GM18870 (cell line): ENCODE measurements around the gene DTWD2.
"Not testable (repeated sequence)": the region's sequence is repeated elsewhere in the genome, so short reads cannot be mapped to it uniquely, and the experiment has no call there.

ENCODE experiments used
- ATAC-seq: cut with Tn5 transposase; IDR thresholded peaks from one replicate; pipeline ENCODE4 v1.9.1; 2021; ENCODE audit warnings: moderate library complexity; ENCODE audit not compliant: unreplicated experiment

DTWD2 gene

DNA sequence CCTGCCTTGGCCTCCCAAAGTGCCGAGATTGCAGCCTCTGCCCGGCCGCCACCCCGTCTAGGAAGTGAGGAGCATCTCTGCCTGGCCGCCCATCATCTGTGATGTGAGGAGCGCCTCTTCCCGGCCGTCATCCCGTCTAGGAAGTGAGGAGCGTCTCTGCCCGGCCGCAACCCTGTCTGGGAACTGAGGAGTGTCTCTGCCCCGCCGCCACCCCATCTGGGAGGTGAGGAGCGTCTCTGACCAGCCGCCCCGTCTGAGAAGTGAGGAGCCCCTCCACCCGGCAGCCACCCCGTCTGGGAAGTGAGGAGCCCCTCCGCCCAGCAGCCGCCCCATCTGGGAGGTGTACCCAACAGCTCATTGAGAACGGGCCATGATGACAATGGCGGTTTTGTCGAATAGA is 10.5 kb upstream of the DTWD2 start:
- not testable (repeated sequence) for ATAC-seq

DNA sequence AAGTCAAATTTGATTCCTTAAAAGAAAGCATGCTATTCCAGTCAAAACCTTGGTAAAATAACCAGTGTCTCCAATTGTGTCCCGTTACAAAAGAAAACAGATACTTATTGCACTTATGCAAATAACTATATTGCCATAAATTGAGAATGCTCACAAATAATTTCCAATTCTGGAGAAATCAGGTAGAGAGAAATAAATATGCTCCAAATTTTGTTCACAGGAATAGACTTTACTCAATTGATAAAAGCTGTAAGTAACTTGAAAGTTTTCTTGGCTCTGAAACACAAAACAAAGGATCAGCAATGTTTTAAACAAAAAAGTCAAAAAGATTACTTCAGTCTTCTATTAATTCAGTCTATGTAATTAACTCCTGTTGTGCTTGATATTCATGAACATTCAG is 7.8 kb upstream of the DTWD2 start:
- ATAC-seq, result no peak

DNA sequence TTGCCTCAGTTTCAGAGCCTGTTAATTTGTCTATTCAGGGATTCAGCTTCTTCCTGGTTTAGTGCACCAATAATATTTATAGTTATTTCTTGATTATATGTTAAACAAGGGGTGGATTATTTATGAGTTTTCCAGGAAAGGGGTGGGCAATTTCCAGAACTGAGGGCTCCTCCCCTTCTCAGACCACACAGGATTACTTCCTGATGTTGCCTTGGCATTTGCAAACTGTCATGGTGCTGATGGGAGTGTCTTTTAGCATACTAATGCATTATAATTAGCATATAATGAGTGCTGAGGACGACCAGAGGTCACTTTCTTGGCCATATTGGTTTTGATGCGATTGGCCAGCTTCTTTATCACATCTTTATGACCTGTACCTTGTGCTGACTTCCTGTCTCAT is 6.2 kb upstream of the DTWD2 start:
- ATAC-seq, result no peak

DNA sequence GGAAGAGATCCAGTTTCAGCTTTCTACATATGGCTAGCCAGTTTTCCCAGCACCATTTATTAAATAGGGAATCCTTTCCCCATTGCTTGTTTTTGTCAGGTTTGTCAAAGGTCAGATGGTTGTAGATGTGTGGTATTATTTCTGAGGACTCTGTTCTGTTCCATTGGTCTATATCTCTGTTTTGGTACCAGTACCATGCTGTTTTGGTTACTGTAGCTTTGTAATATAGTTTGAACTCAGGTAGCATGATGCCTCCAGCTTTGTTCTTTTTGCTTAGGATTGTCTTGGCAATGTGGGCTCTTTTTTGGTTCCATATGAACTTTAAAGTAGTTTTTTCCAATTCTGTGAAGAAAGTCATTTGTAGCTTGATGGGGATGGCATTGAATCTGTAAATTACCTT is 4.8 kb upstream of the DTWD2 start:
- not testable (repeated sequence) for ATAC-seq

DNA sequence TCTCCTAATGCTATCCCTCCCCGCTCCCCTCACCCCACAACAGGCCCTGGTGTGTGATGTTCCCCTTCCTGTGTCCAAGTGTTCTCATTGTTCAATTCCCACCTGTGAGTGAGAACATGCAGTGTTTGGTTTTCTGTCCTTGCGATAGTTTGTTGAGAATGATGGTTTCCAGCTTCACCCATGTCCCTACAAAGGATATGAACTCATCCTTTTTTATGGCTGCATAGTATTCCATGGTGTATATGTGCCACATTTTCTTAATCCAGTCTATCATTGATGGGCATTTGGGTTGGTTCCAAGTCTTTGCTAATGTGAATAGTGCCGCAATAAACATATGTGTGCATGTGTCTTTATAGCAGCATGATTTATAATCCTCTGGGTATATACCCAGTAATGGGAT is 3.7 kb upstream of the DTWD2 start:
- ATAC-seq, result not testable (repeated sequence)

DNA sequence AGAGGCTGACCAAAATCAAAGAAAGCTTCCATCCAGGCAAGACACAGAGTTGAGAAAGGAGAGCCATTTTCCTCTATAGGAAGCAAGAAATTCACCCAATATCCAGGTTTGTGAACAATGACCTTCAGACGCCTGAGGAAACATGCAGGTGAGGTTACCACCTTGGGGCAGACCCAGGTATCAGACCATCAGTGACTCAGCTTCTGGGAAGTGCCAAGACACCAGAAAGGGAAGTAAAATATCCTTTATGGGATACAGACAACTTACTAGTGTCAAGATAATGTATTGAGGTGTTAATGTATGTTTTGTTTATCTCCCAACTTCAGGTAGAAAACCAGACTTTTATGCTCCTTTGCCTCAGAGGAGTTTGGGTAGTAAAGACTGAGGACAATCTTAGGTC is 2.2 kb upstream of the DTWD2 start:
- no peak for ATAC-seq

DNA sequence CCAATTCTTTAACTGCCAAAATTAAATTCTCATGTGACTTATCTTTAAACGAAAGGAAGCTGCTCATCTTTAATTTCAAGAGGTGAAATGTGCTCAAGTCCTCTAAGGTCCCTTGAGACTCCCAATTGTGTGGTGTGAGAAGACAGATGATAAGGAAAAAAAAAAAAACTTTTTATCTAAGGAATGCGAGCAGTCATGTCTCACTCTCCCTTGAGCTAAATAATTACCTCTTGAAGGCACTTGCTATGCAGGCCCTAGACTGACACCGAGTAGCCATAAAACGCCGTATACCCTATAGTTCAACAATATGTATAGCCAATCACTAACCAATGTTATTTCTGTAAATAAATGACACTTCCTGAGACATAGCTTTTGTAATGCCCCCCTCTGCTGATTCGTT is 1.5 kb upstream of the DTWD2 start:
- ATAC-seq, result no peak

DNA sequence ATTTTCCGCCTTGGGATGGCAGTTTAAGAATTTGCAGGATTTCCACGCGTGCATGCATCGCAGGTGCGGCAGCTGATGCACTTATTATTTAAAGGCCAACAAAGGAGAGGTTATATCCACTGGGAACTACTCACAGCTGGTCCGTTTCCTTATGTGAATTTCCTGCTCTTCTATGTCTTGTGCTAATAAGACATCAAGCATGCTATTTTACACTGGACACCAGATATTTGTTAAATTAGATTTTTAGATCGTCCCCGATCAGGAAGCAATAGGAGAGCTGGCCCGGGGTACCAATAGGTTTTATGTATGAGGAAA is 476 bp upstream of the DTWD2 start:
- no peak for ATAC-seq

DNA sequence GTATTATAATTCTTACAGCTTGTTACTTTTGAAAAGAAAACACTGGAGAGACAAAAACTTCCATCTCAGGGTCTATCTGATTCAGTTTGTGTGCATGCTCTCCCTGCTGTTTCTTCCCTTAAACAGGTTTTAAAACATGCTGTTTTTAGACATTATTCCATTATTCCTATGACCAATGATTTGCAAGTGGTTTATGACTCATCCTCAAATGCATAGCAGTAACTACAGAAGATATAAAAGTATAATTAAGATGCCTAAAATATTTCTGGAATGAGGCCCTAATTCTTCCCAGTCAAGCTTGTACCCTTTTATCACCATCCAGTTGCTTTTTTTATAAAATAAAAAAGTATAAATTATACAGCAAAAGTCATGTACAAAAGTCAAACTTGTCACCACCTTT is 3.7 kb downstream of the DTWD2 start:
- ATAC-seq, result no peak

DNA sequence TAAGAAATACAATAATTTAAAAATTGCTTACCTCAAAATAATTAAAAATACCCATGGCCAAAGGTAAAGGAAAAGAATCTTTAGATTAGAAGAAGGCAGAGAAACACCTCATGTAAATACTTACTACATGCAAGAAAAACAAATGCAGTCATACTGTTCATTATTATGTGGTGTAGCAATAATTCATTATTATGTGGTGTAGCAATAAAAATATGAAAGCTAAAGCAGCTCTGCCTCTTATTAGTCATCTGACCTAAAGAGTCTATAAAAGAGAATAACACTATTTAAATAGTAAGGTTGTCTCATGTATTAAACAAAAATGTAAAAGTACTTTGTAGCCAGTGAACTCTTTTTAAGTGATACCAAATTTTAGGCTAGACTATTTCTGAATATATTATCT is 6.6 kb downstream of the DTWD2 start:
- ATAC-seq, result no peak

DNA sequence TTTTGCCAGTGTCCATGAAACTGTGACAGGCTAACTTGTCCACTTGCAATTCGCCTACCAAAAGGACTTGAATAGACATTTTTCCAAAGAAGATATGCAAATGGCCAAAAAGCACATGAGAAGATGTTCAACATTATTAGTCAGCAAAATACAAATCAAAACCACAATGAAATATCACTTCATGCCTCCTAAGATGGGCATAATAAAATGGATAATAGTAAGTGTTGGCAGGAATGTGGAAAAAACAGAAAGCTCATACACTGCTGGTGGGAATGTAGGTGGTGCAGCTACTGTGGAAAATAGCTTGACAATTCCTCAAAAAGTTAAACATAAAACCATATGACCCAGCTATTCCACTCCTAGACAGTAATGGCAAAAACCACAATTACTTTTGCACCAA is 7.9 kb downstream of the DTWD2 start:
- no peak for ATAC-seq

DNA sequence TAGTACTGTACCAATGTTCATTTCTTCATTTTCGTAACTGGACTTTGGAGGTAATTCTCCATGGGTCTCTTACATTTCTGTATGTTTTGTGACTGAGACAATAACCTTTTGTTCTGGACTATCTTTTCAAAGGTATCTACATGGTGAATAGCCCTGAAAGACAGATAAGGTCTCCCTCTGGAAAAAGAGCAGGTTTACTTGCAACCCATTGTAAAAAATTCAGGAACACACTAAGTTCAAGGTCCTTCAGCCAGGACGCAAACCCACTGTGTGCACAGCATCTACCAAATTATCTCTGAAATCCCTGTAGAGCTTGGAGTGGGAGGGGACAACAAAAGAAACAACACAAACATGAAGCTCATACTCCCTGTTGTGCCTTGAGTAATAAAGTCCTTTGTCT is 8.3 kb downstream of the DTWD2 start:
- no peak for ATAC-seq

DNA sequence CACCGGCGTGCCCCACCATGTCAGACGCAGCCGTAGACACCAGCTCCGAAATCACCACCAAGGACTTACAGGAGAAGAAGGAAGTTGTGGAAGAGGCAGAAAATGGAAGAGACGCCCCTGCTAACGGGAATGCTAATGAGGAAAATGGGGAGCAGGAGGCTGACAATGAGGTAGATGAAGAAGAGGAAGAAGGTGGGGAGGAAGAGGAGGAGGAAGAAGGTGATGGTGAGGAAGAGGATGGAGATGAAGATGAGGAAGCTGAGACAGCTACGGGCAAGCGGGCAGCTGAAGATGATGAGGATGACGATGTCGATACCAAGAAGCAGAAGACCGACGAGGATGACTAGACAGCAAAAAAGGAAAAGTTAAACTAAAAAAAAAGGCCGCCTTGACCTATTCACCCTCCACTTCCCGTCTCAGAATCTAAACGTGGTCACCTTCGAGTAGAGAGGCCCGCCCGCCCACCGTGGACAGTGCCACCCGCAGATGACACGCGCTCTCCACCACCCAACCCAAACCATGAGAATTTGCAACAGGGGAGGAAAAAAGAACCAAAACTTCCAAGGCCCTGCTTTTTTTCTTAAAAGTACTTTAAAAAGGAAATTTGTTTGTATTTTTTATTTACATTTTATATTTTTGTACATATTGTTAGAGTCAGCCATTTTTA is 14.4 kb downstream of the DTWD2 start:
- ATAC-seq, result not testable (repeated sequence)

DNA sequence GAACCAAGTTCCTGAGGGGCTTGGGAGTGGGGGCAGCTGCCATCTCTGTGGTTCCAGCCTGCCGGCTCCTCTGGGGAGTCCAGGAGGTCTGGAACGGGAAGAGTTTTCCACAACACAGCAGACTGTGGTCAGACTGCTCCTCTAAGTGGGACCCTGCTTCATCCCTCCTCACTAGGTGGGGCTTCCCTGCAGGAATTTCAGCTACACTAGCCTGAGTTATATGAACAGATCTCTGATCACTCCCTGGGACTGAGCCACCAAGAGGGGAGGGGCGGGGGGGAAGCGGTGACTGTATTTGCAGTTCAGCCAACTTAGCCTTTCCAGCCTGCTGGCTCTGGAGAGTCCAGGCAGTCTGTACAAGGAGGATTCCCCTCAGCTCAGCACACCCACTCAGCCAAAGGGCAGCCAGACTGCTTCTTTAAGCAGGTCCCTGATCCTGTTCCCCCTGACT is 19.4 kb downstream of the DTWD2 start:
- ATAC-seq, result no peak

DNA sequence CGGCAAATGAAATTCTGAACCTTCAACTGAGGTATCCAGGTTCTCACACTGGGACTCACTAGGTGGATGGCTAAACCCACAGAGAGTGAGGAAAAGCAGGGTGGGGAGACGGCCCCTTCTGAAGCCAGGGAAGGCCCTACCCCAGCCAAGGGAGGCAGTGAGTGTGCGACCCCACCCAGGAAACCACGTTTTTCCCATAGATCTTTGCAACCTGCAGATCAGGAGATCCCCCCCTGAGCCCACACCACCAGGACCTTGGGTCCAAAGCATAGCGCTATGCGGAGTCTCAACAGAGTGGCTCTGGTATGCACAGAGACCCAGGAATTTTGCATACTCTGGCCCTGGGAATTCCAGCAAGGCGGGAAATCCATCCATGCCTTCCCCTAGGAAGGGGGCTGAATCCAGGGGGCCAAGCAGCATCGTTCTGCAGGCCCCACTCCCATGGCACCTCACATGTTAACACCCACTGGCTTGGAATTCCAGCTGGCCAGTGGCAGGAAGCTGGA is 19.9 kb downstream of the DTWD2 start:
- ATAC-seq, result no peak

DNA sequence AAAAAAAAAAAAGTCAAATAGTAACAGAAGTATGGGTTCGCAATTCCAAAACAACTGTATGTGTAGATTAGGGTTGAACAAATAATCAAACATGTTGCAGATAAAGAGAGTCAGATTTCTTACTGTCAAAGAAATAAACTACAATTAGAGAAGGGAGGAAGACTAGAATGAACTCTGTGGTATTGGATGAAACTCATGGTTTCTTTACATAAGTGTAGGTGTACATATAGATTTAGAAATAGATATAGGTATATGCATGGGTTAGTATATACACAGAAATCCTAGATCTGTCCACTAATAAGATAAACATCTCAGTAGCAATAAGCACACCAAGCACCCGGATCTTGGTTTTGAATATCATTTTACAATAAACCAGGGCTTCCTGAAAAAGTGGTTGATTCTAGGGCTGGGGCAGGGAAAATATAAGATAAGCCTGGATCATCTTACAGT is 21.3 kb downstream of the DTWD2 start:
- no peak for ATAC-seq

DNA sequence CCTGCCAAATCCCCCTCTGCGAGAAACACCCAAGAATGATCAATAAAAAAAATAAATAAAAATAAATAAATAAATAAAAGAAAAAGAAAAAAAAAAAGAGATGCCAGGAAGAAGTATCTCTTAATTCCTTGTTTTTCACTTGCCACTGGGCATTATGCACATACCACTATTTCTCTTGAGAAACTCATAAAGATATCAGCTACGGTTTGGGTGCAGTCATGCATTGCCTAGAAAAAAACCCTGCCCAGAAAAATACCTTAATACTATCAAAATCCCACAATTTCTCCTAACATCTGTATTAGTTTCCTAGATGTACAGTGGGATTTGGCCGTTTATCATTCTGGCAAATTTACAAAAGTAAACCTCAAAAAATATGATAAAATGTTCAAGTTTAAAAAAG is 22.5 kb downstream of the DTWD2 start:
- ATAC-seq, result no peak

DNA sequence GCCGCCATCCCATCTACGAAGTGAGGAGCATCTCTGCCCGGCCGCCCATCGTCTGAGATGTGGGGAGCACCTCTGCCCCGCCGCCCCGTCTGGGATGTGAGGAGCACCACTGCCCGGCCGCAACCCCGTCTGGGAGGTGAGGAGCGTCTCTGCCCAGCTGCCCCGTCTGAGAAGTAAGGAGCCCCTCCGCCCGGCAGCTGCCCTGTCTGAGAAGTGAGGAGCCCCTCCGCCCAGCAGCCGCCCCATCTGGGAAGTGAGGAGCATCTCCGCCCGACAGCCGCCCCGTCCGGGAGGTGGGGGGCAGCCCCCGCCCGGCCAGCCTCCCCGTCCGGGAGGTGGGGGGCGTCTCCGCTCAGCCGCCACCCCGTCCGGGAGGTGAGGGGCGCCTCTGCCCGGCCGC is 23.4 kb downstream of the DTWD2 start:
- ATAC-seq, result not testable (repeated sequence)

DNA sequence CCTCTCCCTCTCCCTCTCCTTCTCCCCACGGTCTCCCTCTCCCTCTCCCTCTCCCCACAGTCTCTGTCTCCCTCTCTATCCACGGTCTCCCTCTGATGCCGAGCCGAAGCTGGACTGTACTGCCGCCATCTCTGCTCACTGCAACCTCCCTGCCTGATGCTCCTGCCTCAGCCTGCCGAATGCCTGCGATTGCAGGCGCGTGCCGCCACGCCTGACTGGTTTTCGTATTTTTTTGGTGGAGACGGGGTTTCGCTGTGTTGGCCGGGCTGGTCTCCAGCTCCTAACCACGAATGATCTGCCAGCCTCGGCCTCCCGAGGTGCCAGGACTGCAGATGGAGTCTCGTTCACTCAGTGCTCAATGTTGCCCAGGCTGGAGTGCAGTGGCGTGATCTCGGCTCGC is 24.0 kb downstream of the DTWD2 start:
- not testable (repeated sequence) for ATAC-seq

DNA sequence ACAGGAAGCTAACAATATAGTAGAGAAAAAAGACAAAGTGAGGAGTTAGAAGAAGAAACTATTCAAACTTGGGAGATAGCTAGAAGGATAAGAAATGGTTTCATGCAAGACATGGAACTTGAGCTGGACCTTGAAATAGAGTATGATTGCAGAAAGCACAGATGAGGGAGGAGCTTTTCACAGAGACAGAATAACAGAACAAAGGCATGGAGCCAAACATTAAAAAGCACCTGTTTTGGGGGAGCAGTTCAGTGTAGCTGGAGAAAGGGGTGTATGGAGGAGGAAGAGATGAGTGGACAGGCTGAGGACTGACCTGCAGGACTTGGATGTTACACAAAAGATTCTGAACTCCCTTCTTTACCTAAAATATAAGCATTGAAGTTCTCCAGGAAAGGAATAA is 25.2 kb downstream of the DTWD2 start:
- ATAC-seq, result no peak

DNA sequence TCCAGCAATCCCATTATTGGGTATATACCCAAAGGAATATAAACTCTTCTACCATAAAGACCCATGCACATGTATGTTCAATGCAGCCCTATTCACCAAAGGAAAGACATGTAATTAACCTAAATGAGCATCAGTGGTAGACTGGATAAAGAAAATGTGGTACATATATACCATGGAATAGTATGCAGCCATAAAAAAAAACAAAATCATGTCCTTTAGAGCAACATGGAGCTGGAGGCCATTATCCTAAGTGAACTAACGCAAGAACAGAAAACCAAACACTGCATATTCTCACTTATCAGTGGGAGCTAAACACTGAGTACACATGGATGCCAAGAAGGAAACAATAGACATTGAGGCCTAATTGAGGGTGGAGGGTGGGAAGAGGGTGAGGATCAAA is 27.8 kb downstream of the DTWD2 start:
- ATAC-seq, result no peak

DNA sequence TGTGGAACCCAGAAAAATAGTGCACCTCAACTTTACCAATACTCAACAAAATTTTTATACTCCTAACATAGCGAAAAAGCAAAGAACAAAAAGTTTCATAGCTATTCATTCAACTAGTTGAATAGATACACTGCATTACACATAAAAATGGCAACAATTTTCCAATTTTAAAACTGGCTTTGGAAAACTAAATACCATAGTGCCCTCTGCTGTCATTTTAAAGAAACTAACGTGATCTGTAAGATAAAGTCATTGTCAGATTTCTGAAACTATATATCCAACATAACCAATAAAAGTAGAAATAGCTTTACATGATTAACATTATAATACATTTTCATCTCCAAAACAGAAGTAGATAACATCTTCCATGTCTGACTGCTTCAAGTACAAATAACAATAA is 31.6 kb downstream of the DTWD2 start:
- no peak for ATAC-seq

DNA sequence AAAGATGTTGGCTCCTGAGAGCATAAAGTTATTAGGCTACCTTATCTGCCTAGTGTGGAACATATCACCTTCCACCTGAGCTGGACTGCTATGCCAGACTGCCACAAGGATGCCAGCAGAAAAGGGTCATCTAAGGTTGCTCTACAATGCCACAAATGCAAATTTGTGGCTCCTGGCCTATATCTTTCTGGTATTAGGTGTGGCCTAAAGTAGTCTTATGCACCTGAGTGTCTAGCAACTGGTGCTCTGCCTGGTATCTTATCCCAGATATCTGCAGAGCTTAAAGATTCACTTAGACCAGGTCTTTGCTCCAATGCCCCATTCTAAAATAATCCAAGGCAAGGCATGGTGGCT is 34.7 kb downstream of the DTWD2 start:
- no peak for ATAC-seq
